HepG2 (cell line): ENCODE measurements around the gene STK32A. TPM values are rescaled to one million over a fixed set of nuclear protein-coding genes. Genes with fewer than 3 reads are reported as not detected.

Experiments used
- ATAC-seq: fragments of 200-7000 bp; cut with Tn5 transposase; 3 replicates; pipeline ENCODE4 v1.9.1; 2020; ENCODE audit warnings: mild to moderate bottlenecking, moderate library complexity
- BruUV-seq: library from RNA; stranded (reverse); fragments of 400-500 nt; replicated peaks from 2 replicates; lab custom pipeline; 2021; lab: Mats Ljungman, UMichigan
- CTCF ChIA-PET: fragments of 300-600 bp; formaldehyde crosslinking; extraction: SDS; loops from one replicate; lab custom pipeline; 2021; ENCODE audit warnings: low total read pairs, inconsistent platforms, low intra/inter-chr PET ratio; lab: Yijun Ruan, JAX
- POLR2A ChIA-PET: fragments of 350-600 bp; sonication (Branson Sonifier 250); formaldehyde crosslinking; loops from one replicate; lab custom pipeline; 2020; ENCODE audit warnings: antibody characterized with exemption, inconsistent platforms; lab: Yijun Ruan, JAX
- DNase-seq: peaks from one replicate; pipeline ENCODE4 v3.0.0-alpha.2; 2015; ENCODE audit warnings: low spot score
- FAIRE-seq: peaks from 3 replicates; lab custom pipeline; 2011; peaks lifted over from hg19 to GRCh38; lab: Jason Lieb, UNC
- H2AFZ ChIP-seq: one replicate; pipeline ENCODE4 v1.6.1; 2011; ENCODE audit warnings: low read length, inconsistent platforms
- H3K27ac ChIP-seq: fragments of 300-600 bp; 3 replicates; pipeline ENCODE4 v1.8.0; 2011; ENCODE audit warnings: mixed run types, mild to moderate bottlenecking, mixed read lengths, low read length, inconsistent platforms; ENCODE audit not compliant: insufficient read depth; ENCODE audit errors: extremely low read length
- H3K27me3 ChIP-seq, 2 experiments: fragments of 200-600 bp in 1 of 2; 2 replicates in 1 of 2; 3 replicates in 1 of 2; pipeline versions ENCODE4 v1.6.0 to v1.8.0; 2011; ENCODE audit warnings: low read length in 2 of 2, mild to moderate bottlenecking in 2 of 2, moderate library complexity in 2 of 2, inconsistent platforms in 1 of 2; ENCODE audit not compliant: insufficient read depth in 2 of 2, control insufficient read depth in 1 of 2
- H3K36me3 ChIP-seq, 2 experiments: fragments of 200-600 bp in 1 of 2; replicated peaks in 1 of 2; 2 replicates in 1 of 2; 3 replicates in 1 of 2; pipeline versions ENCODE4 v1.5.1 to v1.8.0; 2011; ENCODE audit warnings: low read length in 2 of 2, inconsistent platforms in 1 of 2; ENCODE audit not compliant: insufficient read depth in 2 of 2, control insufficient read depth in 1 of 2
- H3K4me1 ChIP-seq: 2 replicates; pipeline ENCODE4 v1.5.1; 2012; ENCODE audit warnings: low read length, inconsistent platforms; ENCODE audit not compliant: insufficient read depth
- H3K4me2 ChIP-seq: 2 replicates; pipeline ENCODE4 v1.6.0; 2011; ENCODE audit warnings: low read depth, low read length, inconsistent platforms
- H3K4me3 ChIP-seq, 3 experiments: fragments of 200-600 bp in 1 of 3; sonication (generic), shearing (Covaris generic) in 1 of 3; replicated peaks in 1 of 3; 2 replicates each; pipeline ENCODE4 v1.5.1; 2011 to 2016; ENCODE audit warnings: low read length in 3 of 3, inconsistent platforms in 2 of 3, low read depth in 2 of 3, mild to moderate bottlenecking in 2 of 3, control low read depth in 1 of 3, mixed read lengths in 1 of 3; ENCODE audit not compliant: insufficient read depth in 1 of 3
- H3K79me2 ChIP-seq: one replicate; pipeline ENCODE4 v1.6.1; 2011; ENCODE audit warnings: low read length, inconsistent platforms; ENCODE audit not compliant: insufficient read depth
- H3K9ac ChIP-seq: 2 replicates; pipeline ENCODE4 v1.6.0; 2011; ENCODE audit warnings: mild to moderate bottlenecking, low read depth, low read length, inconsistent platforms; ENCODE audit not compliant: insufficient read depth
- H3K9me3 ChIP-seq: 2 replicates; pipeline ENCODE4 v1.5.1; 2012; ENCODE audit warnings: mild to moderate bottlenecking, low read length
- H4K20me1 ChIP-seq: 2 replicates; pipeline ENCODE4 v1.6.0; 2011; ENCODE audit warnings: inconsistent platforms, mild to moderate bottlenecking, low read length, moderate library complexity; ENCODE audit not compliant: insufficient read depth
- NFIC ChIP-seq: IDR thresholded peaks from 2 replicates; pipeline ENCODE4 v1.6.1; 2012; ENCODE audit warnings: mild to moderate bottlenecking, low read length, inconsistent platforms
- PHF20 ChIP-seq: sonication (generic); formaldehyde crosslinking; IDR thresholded peaks from 2 replicates; pipeline ENCODE4 v1.5.0; 2020; ENCODE audit warnings: mild to moderate bottlenecking, missing genetic modification reagents
- ZKSCAN8 ChIP-seq: IDR thresholded peaks from 2 replicates; pipeline ENCODE4 v1.6.1; 2016; ENCODE audit warnings: borderline replicate concordance, missing genetic modification reagents, missing compliant biosample characterization
- ZNF124 ChIP-seq: sonication (generic); formaldehyde crosslinking; IDR thresholded peaks from 2 replicates; pipeline ENCODE4 v1.4.0; 2020; ENCODE audit warnings: missing genetic modification reagents
- ZNF367 ChIP-seq: sonication (generic); formaldehyde crosslinking; IDR thresholded peaks from 2 replicates; pipeline ENCODE4 v1.4.0; 2020; ENCODE audit warnings: missing genetic modification reagents, borderline replicate concordance
- ZNF577 ChIP-seq: sonication (generic); formaldehyde crosslinking; IDR thresholded peaks from 2 replicates; pipeline ENCODE4 v1.4.0; 2020; ENCODE audit warnings: mild to moderate bottlenecking, low read depth, missing genetic modification reagents, borderline replicate concordance
- ZNF768 ChIP-seq: sonication (generic); formaldehyde crosslinking; IDR thresholded peaks from 2 replicates; pipeline ENCODE4 v1.4.0; 2020; ENCODE audit warnings: missing genetic modification reagents
- WGBS: methylation state at CpG from one replicate; pipeline ENCODE4 v1.1.6; 2017; ENCODE audit warnings: low lambda C conversion rate; 5-methylcytosine and 5-hydroxymethylcytosine counted together
- in situ Hi-C: cut with HindIII; loops from 2 replicates; pipeline ENCODE4 v1.10.0; 2017; ENCODE audit warnings: low pct_unique_long_range_greater_than_20kb; ENCODE audit not compliant: extremely low pct_ligation_motif_present
- intact Hi-C: fragments of 100-400 bp; cut with micrococcal nuclease; formaldehyde crosslinking; loops from one replicate; pipeline ENCODE4 v1.10.0; 2022; ENCODE audit not compliant: unreplicated experiment
- polyA plus RNA-seq, 8 experiments: library from polyadenylated mRNA; depleted of rRNA in 3 of 8; stranded (reverse) in 7 of 8; unstranded in 1 of 8; fragments of >200 nt; fragmentation: Illumina TruSeq in 4 of 8; extraction: Trizol in 4 of 8; gene quantifications; 2 replicates each; pipeline versions ENCODE4 v1.2.1 to v1.2.3, GENCODE V29; 2011 to 2016; ENCODE audit warnings: low read depth in 4 of 8, missing spikeins in 1 of 8, mixed read lengths in 1 of 8; ENCODE audit not compliant: insufficient read depth in 1 of 8
- total RNA-seq, 5 experiments: library from RNA; depleted of rRNA; stranded (reverse); fragments of >200 nt; fragmentation: Illumina TruSeq; extraction: Trizol; gene quantifications; 2 replicates each; pipeline ENCODE4 v1.2.3, GENCODE V29; 2016; ENCODE audit warnings: low read depth in 1 of 5
- TF ChIP-seq, protein P1 (sequence below): sonication (generic); formaldehyde crosslinking; IDR thresholded peaks from 2 replicates; pipeline ENCODE4 v1.5.0; 2020; ENCODE audit warnings: missing genetic modification reagents
- TF ChIP-seq, protein P2 (sequence below): sonication (generic); formaldehyde crosslinking; IDR thresholded peaks from 2 replicates; pipeline ENCODE4 v1.5.1; 2020; ENCODE audit warnings: mild to moderate bottlenecking, missing genetic modification reagents, borderline replicate concordance
- TF ChIP-seq, protein P3 (sequence below): sonication (generic); formaldehyde crosslinking; conservative IDR thresholded peaks from 2 replicates; pipeline ENCODE4 v1.4.0; 2020; ENCODE audit warnings: missing genetic modification reagents

The STK32A gene
- total and polyA plus RNA-seq, 2 of the 13 experiments (the other 11 are each of a cell fraction or from before 2014, with no cell fraction given), result not detected

DNA sequence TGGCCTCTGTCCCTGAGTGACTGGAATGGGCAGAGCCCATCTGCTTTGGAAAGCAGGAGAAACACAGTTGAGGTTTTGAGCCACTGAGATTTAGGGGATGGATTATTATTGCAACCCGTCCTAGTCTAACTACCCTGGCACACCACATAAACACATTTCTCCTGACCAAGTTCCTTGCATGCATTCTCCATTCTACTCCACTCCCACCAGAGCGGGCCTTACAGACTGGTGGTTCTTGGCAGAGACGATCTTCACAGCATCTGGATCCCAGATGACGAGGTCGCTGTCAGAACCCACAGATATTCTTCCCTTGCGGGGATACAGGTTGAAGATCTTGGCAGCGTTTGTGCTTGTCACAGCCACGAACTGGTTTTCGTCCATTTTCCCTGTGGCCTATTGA lies 164.0 kb downstream of the STK32A start:
- DNase-seq (no peak), ATAC-seq (no peak), FAIRE-seq (no peak)
- H4K20me1 ChIP-seq, result no peaks in the 10 kb centered on the region
- H3K4me2 ChIP-seq, result no peak overlapping the region
- H3K27me3 ChIP-seq, result 0 out of 5 replicates have a peak, but pooled peaks cover 0 to 4% of the 10 kb centered on the region in 2 experiments
- no peak overlapping the region for H3K4me3 ChIP-seq
- no peaks in the 10 kb centered on the region for H3K36me3 ChIP-seq
- no peak for TF ChIP-seq ZNF768 (CRISPR knock-in tag)
- TF ChIP-seq, protein P1, sequence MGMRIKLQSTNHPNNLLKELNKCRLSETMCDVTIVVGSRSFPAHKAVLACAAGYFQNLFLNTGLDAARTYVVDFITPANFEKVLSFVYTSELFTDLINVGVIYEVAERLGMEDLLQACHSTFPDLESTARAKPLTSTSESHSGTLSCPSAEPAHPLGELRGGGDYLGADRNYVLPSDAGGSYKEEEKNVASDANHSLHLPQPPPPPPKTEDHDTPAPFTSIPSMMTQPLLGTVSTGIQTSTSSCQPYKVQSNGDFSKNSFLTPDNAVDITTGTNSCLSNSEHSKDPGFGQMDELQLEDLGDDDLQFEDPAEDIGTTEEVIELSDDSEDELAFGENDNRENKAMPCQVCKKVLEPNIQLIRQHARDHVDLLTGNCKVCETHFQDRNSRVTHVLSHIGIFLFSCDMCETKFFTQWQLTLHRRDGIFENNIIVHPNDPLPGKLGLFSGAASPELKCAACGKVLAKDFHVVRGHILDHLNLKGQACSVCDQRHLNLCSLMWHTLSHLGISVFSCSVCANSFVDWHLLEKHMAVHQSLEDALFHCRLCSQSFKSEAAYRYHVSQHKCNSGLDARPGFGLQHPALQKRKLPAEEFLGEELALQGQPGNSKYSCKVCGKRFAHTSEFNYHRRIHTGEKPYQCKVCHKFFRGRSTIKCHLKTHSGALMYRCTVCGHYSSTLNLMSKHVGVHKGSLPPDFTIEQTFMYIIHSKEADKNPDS (CRISPR knock-in tag), result no peak
- no peak for TF ChIP-seq NFIC
- TF ChIP-seq ZNF367 (CRISPR knock-in tag), result no peak
- TF ChIP-seq PHF20 (CRISPR knock-in tag), result no peak
- no peak for TF ChIP-seq ZKSCAN8
- no peak for TF ChIP-seq ZNF124 (CRISPR knock-in tag)
- TF ChIP-seq ZNF577 (CRISPR knock-in tag), result no peak
- TF ChIP-seq, protein P2, sequence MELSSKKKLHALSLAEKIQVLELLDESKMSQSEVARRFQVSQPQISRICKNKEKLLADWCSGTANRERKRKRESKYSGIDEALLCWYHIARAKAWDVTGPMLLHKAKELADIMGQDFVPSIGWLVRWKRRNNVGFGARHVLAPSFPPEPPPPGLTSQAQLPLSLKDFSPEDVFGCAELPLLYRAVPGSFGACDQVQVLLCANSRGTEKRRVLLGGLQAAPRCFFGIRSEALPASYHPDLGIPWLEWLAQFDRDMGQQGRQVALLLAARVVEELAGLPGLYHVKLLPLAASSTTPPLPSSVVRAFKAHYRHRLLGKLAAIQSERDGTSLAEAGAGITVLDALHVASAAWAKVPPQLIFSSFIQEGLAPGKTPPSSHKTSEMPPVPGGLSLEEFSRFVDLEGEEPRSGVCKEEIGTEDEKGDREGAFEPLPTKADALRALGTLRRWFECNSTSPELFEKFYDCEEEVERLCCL (CRISPR knock-in tag), result no peak
- TF ChIP-seq, protein P3, sequence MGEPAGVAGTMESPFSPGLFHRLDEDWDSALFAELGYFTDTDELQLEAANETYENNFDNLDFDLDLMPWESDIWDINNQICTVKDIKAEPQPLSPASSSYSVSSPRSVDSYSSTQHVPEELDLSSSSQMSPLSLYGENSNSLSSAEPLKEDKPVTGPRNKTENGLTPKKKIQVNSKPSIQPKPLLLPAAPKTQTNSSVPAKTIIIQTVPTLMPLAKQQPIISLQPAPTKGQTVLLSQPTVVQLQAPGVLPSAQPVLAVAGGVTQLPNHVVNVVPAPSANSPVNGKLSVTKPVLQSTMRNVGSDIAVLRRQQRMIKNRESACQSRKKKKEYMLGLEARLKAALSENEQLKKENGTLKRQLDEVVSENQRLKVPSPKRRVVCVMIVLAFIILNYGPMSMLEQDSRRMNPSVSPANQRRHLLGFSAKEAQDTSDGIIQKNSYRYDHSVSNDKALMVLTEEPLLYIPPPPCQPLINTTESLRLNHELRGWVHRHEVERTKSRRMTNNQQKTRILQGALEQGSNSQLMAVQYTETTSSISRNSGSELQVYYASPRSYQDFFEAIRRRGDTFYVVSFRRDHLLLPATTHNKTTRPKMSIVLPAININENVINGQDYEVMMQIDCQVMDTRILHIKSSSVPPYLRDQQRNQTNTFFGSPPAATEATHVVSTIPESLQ (CRISPR knock-in tag), result no peak
- CTCF ChIA-PET, result no interaction called here
- H3K27ac ChIP-seq, result no peak overlapping the region
- POLR2A ChIA-PET, result no interaction called here
- no peaks in the 10 kb centered on the region for H3K79me2 ChIP-seq
- no peaks in the 10 kb centered on the region for H3K4me1 ChIP-seq
- no peaks in the 10 kb centered on the region for H3K9me3 ChIP-seq
- intact Hi-C loops, result loop anchor here (10.0 kb wide), 1 partner anchor 174 kb away; no protein-coding TSS in a partner anchor
- WGBS, result 39% methylated on average over 9 of the region's 9 CpGs
- BruUV-seq, result no TSS peak
- no peak overlapping the region for H3K9ac ChIP-seq
- in situ Hi-C loops, result no loop called here
- no peak overlapping the region for H2AFZ ChIP-seq
